ENCODE results near the gene SNX4. TPM values are rescaled to one million over a fixed set of nuclear protein-coding genes. Genes with fewer than 3 reads are reported as not detected.

The SNX4 gene
- 35.0 and 49.7 TPM in 2 replicates for total RNA-seq

GRCh38 chr3:125519678-125520562 lies at the start of gene SNX4:
TSS of gene SNX4 (minus strand) at chr3:125520202. CDS start at chr3:125520172, 30 bp downstream.

Other genes starting within 250 kb of the SNX4 start
- gene ZNF148, start 144.9 kb downstream of the SNX4 start, total RNA-seq: 27.9 and 39.7 TPM in 2 replicates
- 8.5 and 9.5 TPM in 2 replicates for gene OSBPL11, start 75.3 kb upstream of the SNX4 start, total RNA-seq

Data from aortic smooth muscle cell (primary cell).